IPS DF 4.7 (cell line): Measurements from ENCODE around the gene GRAMD1B.

ENCODE experiments used
- DNase-seq: peaks from one replicate; pipeline ENCODE4 v3.0.0-alpha.2; 2013; ENCODE audit warnings: low spot score; ENCODE audit errors: extremely low read depth

The GRAMD1B gene

DNA sequence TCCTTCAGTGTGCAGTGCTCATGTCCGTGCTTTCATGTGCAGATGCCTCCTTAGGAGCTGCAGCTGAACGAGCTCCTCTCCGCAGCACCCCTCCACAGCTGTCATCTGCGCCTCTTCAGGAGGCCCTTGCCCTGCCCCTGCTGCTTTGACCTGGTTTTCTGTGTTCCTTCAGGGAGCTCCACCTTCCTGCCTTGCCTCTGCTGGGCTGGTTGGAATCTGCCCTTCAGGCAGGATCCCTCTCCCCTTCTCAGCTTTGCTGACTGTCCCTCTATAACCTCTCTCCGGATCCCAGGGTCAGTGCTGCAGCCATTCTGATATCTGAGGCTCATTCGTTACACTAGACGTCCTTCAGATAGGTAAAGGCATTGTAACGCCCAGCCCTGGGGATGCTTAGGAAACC, 156.5 kb downstream of the GRAMD1B start:
- DNase-seq: no peak

DNA sequence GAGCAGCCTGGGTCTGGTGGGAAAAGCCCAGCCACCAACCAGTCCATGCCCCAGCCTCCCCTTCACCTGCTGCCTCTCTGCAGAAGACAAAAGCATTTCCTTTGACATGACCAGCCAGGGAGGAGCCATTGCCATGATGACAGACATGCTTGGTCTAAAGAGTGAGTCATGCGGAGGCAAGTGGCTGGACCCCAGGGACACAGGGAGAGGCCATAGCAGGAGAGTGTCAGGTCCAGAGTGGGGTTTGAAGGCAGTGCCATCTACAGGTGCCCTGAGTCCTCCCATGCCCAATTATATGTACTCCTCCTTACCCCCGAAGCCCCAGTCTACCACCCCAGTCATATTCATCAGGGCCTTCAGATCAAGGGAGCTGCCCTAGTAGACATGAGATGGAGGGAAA, 157.0 kb downstream of the GRAMD1B start:
- no peak for DNase-seq

DNA sequence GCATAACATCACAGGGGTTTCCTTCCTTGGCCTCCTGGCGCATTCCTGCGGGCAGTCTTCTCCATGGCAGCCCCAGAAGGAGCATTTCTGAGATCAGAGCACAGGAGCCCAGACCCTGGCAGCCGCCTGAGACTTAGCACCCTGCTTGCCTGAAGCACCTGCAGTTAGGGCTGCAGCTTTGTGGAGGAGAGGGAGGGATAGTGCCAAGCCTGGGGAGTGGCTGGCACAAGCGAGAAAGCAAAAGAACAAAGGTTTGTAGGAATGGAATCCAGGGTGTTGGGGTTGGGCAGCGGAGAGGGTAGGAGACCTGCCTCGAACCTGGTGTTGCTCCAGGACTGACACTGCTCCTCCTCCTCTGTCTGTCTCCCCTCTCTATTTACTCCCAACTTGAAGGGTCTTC, 157.5 kb downstream of the GRAMD1B start:
- no peak for DNase-seq

DNA sequence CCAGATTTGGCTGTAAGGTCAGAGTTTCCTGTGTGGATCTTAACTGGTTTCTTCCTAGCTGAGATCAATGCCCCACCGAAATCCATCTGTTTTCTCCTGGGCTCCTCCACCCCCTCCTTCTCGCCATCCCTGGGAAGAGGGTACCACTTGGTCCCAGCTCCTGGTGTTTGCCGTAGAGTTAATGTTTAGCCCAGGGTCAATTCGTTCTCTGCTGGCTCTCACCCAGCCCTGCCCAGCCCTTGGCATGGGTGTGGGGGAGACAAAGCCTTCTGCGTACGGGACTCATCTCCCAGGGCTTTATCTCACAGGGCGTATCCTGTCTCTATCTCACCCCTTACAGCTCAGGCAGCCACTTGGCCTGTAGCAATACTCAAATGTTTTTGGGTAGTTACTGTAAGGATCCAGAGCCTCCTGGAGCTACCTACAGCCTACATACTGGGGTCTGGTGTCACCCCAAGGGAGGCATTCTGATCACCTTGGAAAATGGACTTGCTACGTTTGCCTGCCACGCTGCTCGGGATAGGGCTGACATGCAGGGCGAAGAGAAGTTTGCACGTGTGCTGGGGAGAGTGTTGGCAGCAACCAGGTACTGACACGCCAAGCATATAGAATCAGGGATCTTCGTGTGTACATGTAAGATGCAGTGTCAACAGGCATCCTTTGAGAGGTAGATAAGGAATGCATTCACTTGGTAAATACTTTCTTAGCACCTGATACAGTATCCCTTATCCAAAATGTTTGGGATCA, 158.2 kb downstream of the GRAMD1B start:
- no peak for DNase-seq

DNA sequence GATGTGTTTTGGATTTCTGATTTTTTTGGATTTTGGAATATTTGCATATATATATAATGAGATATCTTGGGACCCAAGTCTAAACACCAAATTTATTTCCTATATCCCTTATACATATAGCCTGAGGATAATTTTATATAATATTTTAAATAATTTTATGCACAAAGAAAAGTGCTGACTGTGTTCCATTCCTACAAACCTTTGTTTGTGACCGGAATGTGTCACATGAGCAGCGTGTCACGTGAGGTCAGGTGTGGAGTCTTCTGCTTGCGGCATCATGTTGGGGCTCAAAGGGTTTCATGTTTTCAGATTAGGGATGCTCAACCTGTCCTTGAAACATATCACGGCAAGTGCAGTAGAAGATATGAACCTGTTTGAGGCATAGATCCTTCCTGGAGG, 158.8 kb downstream of the GRAMD1B start:
- DNase-seq: no peak

DNA sequence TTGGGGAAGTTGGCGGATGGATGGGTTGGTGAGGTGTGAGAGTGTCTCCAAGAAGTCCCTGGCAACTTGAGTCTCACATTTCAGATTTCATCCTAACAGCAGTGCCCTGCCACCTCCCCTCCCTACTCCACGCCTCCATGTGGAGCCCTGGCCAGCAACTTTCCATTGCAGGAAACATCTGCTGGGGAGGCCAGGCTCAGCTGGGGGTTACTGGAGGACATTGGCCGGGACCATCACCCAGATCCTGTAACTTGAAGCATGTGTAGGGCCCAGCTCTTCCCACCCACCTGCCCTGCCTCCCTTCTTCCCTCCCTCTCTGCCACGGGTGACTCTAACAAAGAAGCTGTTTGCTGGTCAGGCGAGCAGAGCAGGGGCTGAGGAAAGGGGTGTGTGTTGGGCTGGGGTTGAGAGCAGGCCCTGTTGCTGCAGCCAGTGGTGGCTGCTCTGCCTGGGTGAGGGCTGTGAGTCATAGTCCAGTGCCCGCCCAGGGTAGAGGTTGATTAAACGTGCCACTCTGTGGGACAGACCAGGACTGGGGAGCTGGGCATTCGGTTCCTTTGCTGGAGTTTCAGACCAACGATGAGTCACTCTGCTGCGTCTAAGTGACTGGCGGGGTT, 160.3 kb downstream of the GRAMD1B start:
- no peak for DNase-seq

DNA sequence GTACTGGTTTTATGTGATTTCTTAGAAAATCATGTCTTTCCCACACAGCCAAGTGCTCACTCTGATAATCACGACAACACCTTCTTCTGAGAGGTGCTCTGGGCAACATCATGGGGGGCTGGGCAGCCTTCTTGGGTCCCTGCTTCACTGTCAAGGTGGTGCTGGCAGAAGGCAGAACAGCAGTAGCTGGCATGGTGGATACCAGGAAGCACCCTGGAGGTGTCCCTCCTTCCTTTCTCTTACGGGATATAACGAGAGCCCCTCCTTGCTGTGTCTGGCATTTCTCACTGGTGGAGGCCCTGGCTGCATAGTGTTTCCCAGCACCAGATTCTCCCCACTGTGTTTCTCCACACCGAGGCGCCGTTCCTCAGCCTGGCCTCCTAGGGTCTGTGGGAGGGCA, 163.5 kb downstream of the GRAMD1B start:
- DNase-seq: no peak

DNA sequence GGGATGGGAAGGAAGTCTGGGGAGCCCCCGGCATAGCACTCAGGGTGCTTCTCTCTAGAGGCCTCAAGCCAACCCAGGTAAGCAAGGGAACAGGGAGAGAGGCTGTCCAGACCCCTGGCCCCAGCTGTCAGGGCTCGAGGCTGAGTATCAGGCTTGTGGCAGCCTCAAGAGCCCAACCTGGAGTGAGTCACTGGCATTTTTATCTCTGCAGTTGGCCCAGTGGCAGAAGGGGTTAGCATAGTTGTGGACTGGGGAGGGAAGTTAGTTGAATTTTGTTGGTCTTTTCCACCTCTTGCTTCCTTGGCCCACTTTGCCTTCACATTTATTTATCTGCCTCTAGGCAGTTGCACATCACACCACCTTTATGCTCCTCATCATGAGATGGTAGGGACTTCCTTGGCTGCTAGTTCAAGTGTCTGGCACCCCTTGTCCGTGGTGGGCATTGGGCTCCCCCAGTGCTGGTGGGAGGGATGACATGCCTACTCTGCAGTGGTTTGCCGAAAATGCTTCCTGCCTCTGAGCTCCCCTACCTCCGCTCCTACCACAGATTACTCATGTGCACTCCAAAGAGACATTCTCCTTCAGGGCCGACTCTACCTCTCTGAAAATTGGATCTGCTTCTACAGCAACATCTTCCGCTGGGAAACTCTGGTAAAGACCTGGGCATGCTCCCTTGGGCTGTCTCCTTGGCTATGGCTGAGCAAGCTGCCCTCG, 164.3 kb downstream of the GRAMD1B start:
- DNase-seq: no peak

DNA sequence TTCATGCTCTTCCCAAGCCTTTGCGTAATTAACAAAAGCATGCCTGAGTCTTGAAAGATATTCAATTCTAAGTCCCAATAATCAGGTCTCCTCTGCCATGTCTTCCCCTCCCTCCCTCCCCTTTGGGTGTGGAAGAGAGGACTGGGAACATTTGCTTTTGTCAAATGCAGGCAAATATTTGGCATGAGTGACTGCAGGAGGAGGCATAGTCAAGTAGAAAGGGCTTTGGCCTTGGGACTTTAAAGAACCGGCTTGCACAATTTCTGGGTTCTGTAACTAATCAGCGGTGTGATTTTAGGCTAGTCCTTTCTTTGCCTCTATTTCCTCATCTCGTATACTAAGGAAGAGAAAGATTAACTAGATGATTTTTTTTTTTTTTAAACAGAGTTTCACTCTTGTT, 164.9 kb downstream of the GRAMD1B start:
- DNase-seq: no peak

DNA sequence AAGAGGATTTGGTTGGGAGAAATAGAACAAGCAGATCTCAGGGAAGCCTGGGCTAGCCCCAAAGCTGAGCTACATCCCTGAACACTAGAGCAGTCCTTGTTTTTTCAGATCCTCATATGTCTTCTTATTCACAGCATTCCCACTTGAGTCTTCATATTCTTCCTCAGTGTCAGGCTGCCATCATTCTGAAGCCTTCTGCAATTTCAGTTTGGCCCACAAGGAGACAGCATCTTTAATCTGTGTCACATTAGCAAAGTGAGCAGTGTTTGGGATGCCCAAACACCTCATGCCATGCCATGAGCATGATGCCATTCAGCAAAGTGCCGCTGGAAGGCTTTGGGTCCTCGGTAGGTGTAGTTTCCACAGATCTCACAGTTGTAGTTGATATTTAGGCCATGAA, 167.8 kb downstream of the GRAMD1B start:
- no peak for DNase-seq

DNA sequence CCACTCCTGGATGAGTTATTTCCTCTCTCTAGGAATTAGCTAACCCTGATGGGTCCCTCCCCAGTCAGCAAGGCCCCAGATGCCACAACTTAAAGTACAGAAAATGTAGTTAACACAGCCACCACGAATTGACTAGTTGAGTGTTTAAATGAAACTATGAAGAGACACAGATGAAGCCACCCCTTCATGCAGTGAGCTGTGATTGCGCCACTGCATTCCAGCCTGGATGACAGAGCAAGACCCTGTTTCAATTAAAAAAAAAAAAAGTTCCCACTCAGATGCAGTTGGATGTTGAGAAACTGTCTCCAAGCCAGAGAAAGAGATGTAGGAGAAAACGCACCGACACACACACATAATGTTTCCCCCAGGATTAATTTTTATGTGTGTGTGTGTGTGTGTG, 171.1 kb downstream of the GRAMD1B start:
- no peak for DNase-seq

DNA sequence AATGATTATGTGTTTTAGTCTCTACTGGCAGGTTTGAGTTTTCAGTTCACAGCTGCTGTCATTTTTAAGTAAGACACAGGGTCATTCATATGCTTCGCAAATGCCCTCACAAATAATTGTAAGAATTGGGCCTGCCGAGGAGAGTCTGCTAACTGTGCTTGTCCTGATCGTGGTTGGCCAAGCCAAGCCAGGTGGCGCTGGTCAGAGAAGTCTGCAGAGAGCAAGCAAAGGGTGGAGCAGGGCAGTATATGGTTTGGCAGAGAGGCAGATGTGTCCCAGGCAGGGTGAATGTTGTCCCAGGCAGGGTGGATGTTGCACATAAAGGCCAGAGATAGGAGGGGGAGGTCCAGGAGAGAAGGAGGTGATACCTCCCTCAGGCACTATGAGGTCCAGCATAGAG, 171.7 kb downstream of the GRAMD1B start:
- DNase-seq: no peak

DNA sequence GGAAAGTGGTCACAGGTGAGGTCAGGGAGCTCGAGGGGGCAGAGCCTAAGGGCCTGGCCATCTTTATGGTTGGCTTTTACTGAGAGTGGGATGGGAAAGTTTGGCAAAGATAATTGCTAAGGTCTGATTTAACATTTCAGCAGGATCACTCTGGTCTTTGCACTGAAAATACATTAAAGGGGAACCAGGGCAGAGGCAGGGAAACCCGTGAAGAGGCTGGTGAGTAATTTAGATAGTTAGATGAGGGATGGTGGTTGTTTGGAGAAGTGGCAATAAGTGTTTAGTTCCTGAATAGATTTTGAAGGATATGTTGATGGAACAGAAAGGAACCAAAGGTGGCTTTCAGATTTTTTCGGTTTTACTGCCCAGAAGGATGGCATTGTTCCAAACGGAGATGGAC, 173.6 kb downstream of the GRAMD1B start:
- no peak for DNase-seq

DNA sequence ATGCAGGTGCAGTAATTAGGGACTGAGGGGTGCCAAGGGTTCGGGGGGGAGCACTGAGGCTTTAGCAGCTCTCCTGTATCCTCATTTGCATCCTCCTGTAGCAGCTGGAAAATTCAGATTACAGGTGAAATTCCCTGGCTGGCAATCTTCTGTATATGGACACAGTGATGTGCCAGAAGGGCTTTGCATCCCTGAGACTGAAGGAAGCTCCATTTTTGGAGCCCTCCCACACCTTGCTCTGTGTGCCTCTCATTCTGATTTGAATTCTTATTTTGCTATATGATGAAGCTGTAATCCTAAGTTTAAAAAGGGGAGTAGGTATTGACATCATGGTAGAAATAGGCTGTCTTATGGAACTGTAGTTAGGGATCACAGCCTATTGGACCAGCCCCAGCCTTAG, 177.7 kb downstream of the GRAMD1B start:
- DNase-seq: no peak

DNA sequence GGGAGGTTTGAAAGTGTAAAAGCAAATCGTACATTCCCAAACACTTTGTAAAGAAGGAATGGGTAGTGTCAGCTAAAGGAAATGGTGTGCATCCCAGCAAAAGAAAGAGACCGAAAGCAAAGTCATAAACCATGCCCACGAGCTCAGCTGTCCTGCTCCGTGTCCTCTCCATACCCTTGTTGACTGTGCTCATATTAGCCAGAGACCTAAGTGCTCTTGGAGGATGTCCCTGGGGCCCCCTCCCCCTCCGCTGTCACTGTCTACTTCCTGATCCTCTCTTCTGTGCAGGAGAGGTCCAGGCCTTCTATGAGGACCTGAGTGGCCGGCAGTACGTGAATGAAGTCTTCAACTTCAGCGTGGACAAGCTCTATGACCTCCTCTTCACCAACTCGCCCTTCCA, 178.3 kb downstream of the GRAMD1B start:
- DNase-seq: no peak

DNA sequence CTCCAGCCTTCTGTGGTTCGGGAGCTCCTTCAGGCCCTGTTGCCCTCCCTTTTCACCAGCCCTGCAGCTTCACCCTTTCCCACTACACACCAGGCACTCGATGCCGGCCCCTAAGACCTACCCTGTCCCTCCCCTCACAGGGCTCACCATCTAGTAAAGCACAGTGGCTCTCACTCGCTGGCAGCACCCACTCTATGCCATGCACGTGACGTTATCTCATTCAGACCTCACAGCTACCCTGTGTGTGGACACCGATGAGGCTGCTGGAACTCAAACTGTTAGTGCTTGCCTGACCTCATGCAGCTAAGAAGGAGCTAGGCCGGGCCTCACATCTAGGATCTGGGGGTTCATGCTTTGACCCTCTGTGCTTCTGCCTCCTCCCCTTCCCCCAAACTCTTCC, 178.9 kb downstream of the GRAMD1B start:
- DNase-seq: no peak

DNA sequence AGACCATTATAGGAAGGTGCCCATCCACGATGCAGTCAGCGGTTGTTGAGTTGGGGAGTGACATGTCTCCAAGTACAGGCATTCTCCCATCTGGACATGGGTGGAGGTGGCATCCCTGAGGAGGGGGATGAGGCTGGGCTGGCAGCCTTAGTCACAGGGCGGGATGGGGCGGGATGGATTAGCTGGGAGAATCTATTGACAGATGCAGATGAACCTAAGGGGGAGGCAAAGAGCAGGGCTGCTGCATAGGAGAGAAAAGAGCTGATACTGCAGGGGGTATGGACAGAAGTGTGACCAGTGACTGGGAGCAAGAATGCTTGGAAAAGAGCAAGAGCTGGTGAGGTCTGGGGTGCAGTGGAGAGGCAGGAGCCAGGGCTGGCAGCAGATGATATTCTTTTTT, 181.6 kb downstream of the GRAMD1B start:
- no peak for DNase-seq

DNA sequence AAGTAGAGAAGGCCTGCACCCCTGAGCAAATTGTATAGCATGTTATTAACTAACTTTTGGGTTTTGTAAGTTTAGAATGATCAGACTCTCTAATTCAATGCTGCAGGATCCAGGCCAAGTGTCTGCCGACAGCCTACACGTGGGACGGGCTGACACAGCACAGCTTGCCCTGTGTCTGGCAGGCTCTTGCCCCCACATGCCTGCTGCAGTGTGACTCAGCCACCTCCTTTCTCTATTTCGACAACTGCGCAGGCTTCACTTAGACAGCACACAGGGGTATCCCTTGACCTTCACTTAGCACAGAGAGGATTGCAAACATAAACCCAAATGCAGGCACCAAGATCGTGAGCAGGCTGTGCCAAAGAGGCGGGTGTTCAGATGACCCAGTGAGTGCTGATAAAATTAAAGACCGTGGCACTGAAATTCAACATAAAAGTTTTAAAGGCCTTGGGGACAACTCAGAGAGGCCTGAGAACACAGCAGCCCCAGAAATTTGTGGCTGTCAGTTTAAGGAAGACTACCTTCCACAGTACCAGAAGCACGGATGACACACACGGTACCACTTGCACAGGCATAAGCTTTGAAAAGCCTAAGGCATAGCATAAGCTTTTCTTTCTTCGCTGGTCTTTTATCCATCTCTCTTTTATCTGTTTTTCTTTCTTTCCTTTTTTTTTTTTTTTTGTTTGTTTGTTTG, 186.6 kb downstream of the GRAMD1B start:
- no peak for DNase-seq

DNA sequence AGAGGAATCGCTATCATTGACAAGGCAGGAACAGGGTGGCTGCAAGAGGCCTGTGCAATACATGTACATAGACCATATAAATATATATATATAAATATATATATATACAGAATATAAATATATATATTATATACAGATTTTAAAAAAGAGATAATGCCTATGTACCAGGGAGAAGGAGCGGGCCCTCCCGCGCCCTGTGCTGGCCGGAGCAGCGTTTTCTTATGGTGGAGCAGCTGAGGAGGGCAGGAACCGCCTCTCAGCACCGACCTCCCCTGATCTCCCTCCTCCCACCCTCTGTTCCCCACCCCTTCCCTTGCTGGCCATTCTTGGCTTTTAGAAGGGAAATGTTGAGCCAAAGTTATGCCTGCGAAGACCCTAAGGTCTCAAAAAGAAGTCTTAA, 192.5 kb downstream of the GRAMD1B start:
- DNase-seq: no peak

DNA sequence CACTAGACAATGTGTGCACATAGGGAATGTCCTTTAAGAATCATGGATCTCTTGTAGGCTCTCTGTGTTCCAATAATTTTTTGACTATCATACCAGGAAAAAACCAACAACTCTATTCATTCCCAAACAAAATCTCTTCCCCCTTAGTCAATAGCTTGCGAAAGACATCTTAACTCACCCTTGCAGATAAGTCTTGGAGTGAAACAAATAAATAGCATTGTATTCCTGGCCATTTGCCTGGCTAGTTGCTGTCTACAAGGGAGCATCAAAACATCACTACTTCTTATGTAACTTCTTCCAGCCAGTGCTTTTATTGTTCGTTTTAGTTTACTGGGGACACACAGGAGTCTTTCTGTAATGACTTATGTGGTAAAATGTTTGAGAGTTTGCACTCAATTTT, 194.9 kb downstream of the GRAMD1B start:
- no peak for DNase-seq

DNA sequence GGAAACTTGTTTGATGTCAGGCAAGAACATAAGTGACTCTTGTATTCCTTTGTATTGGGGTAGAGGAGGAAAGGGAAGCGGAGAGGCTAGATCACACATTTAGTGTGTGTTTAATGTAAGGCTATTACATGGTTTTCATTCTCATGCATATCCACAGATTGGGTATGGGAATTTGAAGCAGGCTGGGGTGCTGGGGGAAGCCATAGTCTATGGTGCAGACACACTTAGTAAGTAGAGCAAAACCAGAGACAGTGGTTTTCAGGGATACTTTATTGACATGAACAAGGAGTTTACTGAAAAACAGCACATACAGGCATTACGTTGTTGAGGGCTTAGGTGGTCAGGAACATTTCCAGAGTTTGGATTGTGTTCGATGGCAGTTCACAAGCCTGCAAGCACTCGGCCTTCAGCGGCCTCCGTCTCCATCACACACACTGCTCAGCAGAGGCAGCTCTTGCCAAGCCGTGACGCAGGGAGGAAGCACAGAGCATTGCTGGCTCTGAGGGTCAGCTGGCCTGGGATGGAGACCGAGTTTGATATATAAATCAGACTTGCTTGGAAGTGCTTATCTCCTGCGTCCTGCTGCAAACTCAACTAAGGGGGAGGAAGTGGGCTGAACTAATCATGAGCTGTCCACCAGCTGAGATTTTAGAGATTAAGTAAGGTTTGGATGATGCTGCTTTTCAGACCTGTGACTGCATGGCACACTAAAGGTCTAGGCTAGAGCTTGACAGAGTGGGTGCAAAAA, 199.0 kb downstream of the GRAMD1B start:
- DNase-seq: no peak
